Fibroblast of villous mesenchyme (primary cell): ENCODE data around the gene HERPUD1. TPM values are rescaled to one million over a fixed set of nuclear protein-coding genes. Genes with fewer than 3 reads are reported as not detected.
A peak's percentile ranks its signal among the peaks of the same experiment; 100 is the strongest.
"Not testable (repeated sequence)": the region's sequence is repeated elsewhere in the genome, so short reads cannot be mapped to it uniquely, and the experiment has no call there.

Experiments used
- DNase-seq: peaks from one replicate; pipeline ENCODE4 v3.0.0-alpha.2; 2010; ENCODE audit warnings: low read depth
- H3K4me3 ChIP-seq: 2 replicates; pipeline ENCODE4 v1.5.1; 2011; ENCODE audit warnings: low read depth, mild to moderate bottlenecking, low read length
- total RNA-seq: library from RNA; depleted of rRNA; stranded (reverse); fragments of >200 nt; gene quantifications from 2 replicates; pipeline ENCODE4 v1.2.3, GENCODE V29; 2012
- TF ChIP-seq, protein P1 (sequence below): IDR thresholded peaks from 2 replicates; pipeline ENCODE4 v1.5.1; 2012; ENCODE audit warnings: low read depth, mild to moderate bottlenecking, low read length; ENCODE audit not compliant: insufficient read depth

Gene HERPUD1
- total RNA-seq, 1 donor = 98.4 TPM

DNA sequence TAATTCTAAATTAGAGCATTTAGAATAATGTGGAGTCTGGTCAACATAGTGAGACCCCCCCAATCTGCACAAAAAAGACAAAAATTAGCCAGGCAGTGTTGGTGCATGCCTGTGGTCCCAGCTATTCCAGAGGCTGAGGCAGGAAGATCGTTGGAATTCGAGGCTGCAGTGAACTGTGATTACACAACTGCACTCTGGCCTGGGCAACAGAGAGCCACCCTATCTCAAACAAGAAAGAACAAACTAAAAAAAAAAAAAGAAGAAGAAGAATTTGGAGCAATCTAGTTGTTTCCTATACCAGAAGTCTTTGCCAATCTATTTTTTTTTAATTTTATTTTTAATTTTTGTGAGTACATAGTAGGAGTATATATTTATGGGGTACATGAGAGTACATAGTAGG is 35.8 kb downstream of the HERPUD1 start:
- no peak overlapping the region for H3K4me3 ChIP-seq
- TF ChIP-seq, protein P1, sequence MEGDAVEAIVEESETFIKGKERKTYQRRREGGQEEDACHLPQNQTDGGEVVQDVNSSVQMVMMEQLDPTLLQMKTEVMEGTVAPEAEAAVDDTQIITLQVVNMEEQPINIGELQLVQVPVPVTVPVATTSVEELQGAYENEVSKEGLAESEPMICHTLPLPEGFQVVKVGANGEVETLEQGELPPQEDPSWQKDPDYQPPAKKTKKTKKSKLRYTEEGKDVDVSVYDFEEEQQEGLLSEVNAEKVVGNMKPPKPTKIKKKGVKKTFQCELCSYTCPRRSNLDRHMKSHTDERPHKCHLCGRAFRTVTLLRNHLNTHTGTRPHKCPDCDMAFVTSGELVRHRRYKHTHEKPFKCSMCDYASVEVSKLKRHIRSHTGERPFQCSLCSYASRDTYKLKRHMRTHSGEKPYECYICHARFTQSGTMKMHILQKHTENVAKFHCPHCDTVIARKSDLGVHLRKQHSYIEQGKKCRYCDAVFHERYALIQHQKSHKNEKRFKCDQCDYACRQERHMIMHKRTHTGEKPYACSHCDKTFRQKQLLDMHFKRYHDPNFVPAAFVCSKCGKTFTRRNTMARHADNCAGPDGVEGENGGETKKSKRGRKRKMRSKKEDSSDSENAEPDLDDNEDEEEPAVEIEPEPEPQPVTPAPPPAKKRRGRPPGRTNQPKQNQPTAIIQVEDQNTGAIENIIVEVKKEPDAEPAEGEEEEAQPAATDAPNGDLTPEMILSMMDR = no peak
- DNase-seq = peak; percentile 67

DNA sequence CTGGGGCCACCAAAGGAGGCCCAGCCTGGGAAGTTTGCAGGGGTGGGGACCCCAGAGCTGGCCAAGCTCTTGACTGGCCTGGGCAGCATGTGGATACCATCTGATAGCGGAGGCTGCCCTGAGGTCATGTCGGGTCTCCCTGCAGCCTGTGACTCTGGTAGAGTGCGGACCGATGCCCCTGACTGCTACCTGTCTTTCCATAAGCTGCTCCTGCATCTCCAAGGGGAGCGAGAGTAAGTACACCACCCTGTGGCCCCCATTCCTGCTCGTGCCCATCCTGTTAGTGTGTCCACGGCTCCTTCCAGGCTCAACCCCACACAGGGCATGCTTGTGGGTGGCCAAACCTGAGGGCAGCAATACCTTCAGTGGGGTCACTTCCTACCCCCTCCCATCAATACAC is 37.8 kb downstream of the HERPUD1 start:
- DNase-seq = no peak
- TF ChIP-seq, protein P1 = no peak
- H3K4me3 ChIP-seq = no peak overlapping the region

DNA sequence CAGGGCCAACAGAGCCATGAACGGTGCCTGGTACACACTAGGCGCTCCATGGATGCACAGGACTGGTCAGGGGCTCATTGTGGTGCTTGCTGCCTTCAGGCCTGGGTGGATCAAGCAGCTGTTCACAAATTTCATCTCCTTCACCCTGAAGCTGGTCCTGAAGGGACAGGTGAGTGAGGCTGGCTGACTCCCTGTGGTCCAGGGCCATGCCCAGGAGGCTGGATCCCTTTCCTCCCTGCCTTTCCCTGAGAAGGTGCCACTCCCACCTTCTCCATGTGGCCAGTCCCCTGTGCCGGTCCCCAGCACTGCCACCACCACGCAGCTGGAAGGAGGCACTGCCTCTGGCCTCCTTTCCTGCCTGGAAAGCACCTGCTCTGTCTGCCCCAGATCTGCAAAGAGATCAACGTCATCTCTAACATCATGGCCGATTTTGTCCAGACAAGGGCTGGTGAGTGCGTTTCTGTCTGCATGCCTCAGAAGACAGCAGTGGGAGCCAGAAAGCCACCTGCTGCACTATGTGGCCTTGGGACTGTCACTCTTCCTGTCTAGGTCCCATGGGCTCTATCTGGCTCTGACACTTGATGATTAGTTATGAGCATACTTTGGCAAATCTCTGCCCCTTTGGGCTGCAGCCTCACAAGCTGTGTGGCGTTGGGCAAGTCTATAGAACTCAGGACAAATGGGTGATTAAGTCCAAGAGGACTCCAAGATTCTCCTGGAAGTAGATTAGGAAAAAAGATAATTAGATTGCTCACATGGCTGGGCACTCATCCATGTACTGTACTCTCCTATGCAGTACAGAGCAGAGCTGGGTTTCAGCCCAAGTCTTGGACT is 39.2 kb downstream of the HERPUD1 start:
- no peak for DNase-seq
- no peak overlapping the region for H3K4me3 ChIP-seq
- TF ChIP-seq, protein P1 = no peak

DNA sequence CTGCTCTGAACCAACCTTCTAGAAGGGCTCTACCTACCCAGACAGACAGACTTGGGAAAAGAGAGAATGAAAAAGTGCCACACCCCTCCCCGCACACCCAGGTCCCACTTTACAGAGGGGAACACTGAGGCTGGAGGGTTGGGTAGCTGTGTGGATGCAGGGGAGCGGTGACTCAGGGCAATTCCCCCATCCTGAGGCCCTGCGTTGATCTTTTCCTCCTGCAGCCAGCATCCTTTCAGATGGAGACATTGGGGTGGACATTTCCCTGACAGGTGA is 39.8 kb downstream of the HERPUD1 start:
- no peak overlapping the region for H3K4me3 ChIP-seq
- no peak for DNase-seq
- TF ChIP-seq, protein P1 = no peak

DNA sequence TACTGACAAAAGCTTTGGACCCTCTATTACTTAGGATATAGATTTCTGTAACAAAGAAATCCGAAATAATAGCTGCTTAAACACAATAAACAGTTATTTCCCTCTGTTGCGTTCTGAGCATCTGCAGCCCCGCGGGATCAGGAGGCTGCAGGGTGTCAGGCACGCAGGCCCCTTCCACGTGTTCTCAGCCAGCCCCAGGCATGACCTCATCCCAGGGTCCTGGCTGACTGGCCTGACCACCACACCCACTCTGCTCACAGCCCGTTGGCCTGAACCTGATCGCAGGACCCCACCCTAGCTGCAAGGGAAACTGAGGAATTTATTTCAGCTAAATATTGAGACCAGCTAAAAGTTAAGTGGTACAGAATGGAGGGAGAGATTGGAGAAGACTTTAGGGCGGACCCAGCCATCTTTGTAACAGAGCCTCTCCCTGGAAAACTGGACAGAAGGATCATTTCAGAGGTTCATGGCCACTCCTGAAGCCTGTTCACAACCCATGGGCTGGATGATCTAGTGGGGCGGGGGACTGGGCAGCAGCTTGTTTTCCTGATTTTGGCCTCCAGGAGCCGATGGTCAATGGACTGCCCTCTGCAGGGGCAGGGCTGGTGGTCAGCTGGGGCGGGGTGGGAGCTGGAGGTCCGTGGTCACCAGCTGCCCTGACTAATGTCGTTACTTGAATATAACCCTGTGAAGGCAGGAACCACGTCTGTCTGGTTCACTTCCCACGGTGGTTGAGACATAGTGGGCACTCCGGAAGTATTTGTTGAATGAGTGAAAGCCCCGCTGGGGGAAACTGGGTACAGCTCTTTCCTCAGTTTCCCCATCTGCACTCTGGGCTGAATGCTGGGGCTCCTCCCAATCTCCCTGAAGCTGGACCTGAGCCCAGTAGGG is 40.7 kb downstream of the HERPUD1 start:
- no peak for DNase-seq
- H3K4me3 ChIP-seq = no peak overlapping the region
- TF ChIP-seq, protein P1 = no peak

DNA sequence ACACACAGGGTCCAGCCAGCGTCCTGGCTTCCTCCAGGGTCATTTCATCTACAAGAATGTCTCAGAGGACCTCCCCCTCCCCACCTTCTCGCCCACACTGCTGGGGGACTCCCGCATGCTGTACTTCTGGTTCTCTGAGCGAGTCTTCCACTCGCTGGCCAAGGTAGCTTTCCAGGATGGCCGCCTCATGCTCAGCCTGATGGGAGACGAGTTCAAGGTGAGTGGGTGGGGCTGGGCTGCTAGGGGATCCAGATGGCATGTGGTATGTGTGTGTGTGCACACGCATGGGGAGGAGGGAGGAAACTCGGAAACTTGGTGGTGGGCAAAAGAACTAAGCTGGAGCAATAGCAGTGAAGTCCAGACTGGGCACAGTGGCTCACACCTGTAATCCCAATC is 41.4 kb downstream of the HERPUD1 start:
- TF ChIP-seq, protein P1 = no peak
- no peak for DNase-seq
- no peak overlapping the region for H3K4me3 ChIP-seq

DNA sequence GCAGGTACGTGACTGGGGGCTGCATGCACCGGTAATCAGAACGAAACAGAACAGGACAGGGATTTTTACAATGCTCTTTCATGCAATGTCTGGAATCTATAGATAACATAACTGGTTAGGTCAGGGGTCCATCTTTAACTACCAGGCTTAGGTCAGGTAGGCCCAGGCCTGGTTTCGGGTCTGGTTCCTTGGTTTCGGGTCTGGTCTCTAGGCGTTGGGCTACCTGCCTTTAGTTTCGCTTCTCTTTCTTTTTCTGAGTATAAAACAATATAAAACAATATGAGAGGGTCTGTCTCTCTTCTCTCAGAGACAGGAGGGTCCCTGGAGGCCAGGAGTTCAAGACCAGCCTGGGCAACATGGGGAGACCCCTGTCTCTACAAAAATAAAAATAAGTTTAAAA is 42.0 kb downstream of the HERPUD1 start:
- H3K4me3 ChIP-seq, DNase-seq: not testable (repeated sequence)
